HG03039 (cell line): ENCODE data around the gene FYN.

Experiments used
- ATAC-seq: cut with Tn5 transposase; IDR thresholded peaks from one replicate; pipeline ENCODE4 v1.9.1; 2021; ENCODE audit warnings: mild to moderate bottlenecking, moderate library complexity; ENCODE audit not compliant: unreplicated experiment

Gene FYN

DNA sequence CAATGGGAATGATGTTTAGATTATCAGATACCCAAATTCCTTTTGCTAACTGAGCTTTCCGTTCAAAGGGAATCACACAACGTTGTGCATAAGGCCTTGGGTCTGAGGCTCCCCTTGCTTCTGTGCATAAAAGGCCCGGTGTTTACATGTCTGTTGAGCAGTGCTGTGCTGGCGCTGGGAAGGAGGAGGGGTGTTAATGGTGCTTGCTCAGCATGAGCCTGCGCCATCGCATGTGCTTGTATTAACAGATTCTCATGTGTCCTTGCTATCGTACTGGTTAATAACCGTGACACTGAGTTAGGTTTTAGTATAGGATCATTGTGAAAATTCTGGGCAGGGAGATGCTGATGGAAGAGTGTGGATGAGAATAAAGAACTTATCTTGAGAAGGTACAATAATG lies 205.3 kb downstream of the FYN start:
- no peak for ATAC-seq

DNA sequence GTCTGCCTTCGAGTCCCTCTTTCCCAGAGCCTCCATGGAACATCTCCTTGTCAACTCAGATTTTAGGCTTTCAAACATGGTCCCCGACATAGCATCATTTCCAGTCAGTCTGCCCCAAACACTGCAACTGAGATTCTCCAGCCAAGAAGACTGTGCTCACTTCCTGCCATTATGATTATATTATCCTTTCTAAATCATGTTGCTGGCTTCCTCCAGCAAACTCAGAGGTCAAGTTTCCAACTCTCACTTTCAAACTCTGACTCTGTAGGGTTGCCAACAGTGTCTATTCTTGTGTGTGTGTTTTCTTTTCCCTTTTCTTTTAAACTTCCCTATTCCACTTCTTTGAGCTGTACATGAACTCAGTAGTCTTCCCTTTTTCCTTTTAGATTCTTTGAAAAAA lies 206.4 kb downstream of the FYN start:
- no peak for ATAC-seq

DNA sequence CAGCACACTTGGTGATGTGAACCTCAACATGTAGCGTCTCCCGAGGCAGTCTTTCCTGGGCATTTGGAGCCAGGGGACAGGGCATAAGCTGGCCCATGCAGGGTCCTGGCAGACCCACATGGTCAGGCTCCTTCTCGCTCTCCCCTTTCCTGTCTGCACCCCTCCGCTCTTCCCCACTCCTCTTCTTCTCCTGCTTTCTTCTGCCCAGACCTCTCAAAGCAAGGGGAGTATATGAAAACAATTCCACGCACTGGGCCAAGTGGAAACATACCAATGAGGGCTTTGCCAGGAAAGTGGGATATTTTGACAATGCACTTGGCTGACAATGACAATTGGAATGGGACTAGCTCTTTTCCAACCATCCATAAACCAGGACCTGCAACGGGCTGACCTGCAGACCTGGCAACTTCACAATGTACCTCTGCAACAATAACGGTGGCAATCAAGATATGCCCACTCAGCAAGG lies 208.7 kb downstream of the FYN start:
- ATAC-seq = no peak

DNA sequence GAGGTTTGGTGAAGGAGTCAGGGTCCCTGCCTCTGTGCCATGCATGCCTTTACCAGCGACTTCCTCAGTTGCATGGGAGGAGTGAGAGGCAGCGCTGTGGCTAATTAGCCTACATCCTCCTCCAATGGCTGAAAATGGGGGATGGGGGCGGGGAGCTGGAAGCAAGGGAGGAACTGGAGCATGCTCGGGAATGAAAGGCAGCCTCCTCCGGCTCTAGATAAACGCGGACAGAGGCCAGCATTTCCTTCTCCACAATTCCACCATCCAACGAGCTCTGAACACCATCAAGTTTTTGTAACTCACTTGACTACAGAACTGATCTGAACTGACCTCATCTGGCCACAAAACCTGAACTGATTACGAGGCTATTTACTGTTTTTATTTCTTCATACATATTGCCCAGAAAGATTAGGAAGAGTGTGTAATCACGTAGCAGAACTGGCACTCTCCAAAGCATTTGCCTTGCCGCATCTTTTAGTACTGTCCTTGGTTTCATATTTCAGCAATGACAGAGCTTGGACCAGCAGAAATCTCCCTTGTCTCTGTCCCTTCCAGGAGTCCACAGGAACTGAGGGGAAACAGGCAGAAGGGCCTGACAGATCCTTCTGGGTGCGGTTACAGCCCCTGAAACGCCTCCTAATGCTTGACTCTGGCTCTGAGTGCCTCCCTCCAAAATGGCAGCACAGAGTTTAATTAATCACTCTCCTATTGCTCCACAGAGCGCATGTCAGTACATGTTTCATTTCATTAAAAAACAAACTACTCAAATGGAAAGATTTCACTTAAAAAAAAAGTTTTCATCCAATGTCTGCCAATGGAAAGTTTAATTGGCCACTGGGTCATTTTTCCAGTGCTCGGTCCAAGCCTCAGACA lies 209.3 kb downstream of the FYN start:
- ATAC-seq = no peak

DNA sequence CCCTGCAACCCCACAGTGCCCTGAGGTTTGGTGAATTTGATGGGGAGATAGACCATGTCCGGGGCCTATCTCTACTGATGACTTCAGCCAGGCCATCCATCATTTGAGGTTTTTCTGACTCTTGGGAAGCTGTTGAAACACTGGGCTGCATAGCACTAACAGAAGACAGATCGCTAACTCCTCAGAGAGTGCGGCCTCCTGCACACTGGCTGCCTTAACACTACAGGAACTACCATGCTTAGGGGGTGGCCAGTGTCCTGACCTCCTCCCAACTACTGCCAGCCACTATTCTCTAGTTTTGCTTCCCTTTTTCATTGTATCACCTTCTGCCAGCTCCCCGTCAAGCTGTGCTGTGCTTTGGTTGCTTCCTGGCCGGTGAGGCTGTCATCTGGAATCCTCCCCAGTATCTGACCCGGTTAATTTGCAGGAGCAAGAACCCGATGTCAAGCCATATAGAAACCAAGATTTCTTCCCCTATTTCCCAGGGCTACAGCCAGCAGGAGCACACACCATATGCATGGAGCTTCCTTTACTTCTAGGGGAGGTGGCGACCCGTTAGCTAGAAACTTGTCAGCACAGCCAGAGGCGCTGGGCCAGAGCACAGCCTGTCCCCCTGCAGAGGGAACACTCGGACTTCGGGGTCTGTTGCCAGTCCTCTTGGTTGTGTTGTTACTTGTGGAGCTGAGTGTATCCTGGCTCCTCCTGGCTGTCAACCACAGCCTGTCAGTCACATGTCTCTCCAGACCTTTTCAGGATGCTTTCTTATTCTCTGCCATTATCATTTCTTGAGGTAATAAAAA lies 210.3 kb downstream of the FYN start:
- no peak for ATAC-seq

DNA sequence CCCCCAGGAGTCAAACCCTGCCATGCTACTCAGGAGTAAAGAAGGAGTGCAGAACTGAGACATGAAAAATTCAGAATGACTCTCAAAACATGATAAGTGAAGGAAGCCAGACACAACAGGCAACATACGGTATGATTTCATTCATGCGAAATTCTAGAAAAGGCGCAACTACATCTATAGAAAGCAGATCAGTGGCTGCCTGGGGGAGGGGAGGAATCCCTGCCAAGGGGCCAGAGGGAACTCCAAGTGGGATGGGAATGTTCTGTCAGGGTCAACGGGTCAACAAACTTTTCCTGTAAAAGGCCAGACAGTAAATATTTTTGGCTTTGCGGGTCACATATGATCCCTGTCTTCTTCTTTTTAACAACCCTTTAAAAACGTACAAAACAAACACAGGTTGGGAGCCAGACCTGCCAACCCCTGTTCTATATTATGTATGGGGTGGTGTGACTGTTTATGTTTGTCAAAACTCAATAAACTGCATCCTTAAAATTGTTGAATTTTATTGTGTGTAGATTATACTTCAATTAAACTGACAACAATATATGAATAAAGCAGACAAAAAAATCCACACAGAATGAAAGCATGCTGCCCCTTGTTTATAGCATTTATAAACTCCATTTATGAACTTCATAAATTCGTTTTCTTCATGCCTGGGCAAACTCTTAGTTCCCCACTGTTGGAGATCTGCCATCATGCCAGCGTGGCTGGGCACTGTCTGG lies 211.0 kb downstream of the FYN start:
- ATAC-seq = no peak

DNA sequence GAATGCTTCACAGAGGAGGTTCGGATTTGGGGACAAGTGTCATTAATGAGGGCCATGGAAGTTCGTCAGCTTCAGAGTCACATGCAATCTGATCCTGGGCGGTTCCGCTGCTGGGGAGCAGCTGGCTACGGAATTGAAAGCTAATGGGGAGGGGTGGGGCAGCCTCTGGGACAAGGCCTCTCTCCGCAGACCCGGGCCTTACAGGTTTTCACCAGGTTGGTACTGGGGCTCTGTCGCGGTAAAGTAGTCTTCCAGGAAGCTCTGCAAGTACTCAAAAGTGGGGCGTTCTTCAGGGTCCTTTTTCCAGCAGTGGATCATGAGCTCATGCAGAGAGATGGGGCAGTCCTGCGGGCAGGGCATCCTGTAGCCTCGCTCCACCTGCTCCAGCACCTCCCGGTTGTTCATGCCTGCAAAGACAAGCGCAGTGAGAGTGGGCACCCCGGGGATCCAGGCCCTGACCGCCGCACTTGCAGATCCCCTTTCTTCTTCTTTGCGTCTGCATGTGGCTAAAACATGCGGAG lies 211.7 kb downstream of the FYN start:
- no peak for ATAC-seq

DNA sequence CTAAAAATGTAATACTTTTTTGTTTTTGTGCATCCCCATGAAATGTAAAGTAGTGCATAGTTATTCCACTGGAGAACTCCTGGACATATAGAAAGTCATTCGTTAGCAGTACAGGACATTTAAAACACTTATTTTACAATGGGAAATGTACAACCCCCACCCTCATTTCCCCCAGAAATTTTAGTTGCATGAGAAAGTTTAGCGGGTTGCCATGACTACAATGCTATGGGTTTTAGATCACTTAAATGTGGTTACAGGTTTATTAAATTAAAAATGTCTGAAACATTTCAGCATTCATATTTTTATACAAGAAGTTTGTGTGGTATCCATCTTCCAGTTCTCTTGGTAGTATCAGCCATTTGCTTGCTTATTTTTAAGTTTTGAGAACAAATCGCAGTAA lies 212.7 kb downstream of the FYN start:
- ATAC-seq = no peak

DNA sequence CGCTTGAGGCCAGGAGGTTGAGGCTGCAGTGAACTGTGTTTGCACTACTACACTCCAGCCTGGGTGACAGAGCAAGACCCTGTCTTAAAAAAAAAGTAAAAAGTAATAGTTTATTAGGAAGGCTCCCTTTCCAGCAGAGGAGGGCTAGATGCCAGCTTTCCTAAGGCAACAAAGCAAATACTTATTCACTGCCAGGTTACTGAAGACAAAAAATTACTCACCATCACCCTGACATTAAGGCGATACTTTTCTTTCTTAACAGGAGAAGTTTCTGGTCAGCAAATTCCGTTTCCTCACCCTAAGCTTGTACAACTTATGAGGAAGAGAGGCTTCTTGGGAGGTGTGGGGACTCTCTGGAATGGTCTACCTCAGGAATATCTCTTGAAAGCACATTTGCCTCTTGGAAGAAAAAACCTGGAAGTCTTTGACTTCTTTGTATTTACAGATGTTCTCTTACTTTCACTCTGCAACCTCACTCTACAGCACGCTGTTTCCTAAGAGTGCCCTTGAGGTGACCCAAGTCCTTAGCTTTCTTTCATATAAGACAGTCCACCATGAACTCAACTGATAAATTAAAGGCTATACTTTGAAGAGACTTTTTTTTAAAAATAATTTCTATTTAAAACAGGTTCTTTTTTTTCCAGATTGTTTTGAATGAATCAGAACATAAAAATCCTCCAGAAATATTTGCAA lies 214.6 kb downstream of the FYN start:
- ATAC-seq = no peak

DNA sequence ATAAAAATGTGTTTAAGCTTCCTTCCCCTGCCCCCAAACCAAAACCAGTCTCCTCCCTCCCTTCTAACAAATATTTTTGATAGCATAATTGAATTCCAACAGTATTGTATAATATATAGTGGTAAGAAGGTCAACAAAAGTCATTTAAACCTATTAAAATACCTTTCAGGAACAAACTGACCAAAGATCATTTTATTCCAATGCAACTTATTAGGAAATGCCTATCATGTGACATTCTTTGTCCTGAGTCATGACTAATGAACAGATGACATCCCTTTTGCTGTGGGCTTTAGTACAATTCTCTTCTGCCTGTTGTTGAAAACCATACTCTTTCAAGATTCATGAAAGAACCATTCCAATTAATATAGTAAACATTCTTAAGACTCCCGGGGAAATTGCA lies 216.1 kb downstream of the FYN start:
- ATAC-seq = no peak

DNA sequence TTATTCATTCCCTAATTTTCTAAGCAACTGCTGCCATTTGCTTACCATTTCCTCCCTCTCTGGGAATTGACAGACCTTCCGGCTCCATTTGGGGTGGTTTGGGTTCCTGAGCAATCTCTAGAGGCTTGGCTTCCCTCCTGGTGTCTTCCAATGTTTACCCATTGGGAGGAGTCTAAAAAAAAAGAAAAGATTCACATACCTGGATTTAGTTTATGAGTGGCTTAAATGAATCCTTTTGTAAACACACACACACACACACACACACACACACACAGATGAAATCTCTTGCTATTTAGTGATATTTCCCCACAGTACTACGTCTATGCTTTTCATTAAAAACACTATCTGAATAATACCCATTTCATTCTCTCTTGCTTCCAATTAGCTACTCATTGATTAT lies 219.3 kb downstream of the FYN start:
- ATAC-seq = no peak

DNA sequence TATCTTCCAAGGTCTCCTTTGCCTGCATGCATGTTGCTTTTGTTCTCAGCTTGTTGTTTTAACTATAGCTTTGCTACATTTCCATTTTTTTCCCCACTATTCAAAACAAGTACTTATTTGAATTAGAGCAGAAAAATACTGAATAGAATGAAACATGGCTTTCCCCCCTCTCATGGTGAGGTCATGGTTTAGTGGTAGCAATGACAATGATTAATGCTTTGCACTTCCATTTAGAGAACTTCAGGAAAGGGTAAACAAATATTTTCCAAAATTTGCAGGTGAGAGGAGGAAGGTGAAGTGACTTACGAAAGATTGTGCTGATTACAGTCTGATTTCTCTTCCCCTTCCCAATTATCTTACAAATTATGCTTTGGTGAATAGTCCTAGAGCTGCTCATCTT lies 219.8 kb downstream of the FYN start:
- no peak for ATAC-seq

DNA sequence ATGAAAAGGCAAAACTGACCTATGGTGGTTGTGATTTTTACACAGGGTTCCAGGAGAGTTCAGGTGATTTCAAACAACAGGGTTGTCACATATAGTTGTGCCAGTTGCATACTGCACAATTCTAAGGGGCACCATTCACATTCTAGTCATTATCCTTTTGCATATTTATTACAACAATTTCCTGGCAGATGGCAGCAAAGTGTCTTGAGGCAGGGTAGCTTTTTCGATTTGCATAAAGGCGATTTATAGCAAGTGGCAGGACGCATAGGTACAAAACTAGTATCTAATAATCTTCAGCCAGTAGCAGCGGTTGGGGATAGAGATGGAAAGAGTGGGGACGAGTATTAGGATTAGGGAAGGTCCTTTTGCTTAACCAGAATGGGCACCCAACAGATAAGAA lies 221.1 kb downstream of the FYN start:
- ATAC-seq = no peak

DNA sequence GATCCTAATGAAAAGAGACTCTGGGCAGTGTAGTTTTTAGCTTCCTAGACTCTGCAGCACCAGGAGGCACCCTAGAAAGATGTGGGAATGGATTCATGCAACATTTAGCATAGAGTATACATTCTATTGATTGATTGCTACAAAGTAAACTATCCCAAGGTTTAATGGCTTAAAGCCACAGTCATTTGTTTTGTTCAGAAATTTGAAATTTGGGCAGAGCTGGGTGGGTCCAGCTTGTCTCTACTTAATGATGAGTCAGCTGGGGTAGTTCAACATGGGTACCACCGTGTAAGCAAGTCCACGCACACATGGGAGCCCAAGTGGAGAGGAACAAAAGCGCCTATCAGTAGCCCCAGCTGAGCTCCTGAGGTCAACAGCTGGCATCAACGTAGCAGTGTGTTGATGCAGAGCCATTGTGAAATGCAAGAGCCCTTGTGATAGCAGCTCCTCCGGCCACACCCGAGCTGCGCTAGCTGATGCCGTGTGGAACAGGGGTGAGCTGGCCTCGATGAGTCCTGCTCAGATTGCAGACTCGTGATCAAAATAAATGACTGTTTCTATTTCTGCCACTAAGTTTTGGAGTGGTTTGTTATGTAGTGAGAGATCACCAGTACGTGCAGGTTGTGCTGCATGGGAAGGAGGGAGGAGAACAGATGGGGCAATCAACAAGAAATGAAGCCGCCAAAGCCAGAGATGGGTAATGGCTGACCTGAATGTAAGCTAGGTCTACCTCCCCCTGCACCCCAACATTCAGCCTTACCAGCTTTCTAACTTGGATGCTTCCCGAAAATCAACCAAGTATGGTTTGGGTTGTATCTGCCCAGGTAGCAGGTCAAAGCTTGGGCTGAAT lies 221.8 kb downstream of the FYN start:
- no peak for ATAC-seq

DNA sequence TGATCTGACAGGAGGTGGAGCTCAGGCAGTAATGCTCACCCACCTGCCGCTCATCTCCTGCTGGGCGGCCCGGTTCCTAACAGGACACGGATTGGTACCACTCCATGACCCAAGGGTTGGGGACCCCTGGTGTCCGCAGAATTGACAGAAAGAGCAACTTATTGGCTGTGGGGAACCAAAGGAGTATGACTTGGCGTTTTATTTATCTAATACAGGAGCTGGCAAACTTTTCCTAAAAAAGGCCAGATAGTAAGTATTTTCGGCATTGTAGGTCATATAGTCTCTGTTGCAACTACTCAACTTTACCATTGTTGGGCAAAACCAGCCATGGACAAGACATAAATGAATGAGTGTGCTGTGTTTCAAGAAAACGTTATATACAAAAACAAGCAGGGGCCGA lies 223.2 kb downstream of the FYN start:
- ATAC-seq = no peak

DNA sequence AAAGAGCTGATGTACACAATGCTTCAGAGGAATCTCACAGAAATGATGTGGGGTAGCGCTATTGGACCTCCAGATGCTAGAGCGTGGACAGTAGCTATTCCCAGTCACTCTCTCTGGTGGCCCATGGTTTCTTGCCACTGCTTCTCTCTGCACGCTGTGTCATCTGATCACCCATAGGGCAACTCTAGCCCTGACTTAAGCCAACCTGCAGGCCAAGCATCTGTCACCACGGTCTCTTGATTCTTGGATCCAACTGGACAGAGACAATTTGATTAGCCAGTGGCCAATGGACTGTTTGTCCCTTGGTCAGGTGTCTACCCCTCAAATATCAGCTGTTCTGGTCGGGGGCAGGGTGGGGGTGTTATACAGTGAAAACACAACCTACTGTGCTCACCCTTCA lies 225.2 kb downstream of the FYN start:
- ATAC-seq = no peak

DNA sequence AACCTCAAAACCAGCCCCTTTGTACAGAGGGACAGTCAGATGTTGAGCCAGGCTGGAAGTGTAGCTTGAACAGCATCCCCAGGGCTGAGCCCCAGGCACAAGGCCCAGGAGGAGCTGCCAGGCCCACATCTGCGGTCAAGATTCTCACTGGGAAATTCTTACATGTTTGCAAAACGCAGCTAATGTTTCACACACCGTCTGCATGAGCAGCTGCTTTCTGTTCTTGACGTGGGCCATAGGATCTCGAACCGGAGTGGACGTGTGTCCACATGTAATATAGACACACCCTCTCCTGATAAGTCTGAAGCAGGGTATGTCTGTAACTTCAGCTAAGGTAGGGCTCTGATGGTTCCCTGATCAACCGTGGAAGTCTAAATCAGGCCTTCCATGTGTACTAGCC lies 226.3 kb downstream of the FYN start:
- no peak for ATAC-seq

DNA sequence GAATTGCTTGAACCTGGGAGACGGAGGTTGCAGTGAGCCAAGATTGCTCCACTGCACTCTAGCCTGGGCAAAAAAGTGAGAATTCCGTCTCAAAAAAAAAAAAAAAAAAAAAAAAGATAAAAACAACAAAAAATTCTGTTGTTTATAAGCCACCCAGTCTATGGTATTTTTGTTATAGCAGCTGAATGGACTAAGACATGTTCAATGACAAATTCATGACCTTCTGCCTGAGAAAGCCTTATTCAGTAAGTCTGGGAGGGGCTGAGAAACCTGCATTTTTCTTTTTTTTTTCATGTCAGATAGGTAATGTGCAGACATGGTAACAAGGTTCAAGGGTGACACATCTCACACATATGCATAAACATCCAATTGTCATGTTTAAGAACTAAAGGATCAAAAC lies 227.2 kb downstream of the FYN start:
- no peak for ATAC-seq

DNA sequence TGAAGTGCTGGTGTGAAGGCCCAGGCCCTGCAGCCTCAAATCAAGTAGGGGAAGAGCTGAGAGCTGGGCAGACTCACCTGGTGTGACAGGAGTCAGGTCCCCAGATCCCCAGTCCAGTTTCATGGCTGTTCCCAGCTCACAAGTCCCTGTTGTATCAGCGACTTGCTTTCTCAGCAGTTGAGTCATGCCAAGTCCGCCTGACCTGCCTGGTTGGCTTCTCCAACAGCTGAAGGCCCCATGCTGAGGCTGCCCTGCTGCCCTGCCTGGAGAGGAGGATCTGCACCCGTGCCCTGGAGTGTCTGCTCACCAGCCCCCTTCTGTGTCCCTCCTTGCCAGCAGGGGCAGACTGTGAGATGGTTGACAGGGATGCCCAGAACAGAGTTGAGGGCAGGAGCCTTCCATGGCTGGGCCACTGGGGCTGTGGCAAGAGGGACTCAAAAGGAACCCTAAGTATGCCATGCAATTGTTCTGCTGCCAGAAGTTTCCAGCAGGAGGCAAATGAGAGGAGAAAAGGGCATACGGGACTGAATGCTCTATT lies 228.3 kb downstream of the FYN start:
- ATAC-seq = no peak
